Left hindlimb (tissue), 1 donor: ENCODE measurements around the gene AEBP2.
"Not testable (repeated sequence)": the region's sequence is repeated elsewhere in the genome, so short reads cannot be mapped to it uniquely, and the experiment has no call there.

Source experiments
- DNase-seq: peaks from one replicate; pipeline ENCODE4 v3.0.0-alpha.2; 2018

The AEBP2 gene

DNA sequence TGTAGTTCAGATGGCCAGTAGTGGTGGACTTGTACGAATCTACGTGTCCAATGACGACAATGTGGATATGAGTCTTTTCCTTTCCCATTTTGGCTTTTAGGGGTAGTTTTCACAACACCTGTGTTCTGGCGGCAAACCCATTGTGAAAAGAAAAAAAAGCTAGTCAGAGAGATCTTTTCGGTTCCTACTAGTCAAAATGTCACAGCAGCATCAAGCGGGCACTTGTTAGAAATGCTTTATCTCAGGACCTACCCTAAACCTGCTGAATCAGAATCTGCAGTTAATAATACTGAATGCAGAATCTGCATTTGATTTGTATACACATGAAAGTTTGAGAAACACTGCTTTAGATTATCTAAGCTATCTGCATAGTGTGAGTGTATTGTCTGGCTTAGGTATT, 18.3 kb downstream of the AEBP2 start:
- DNase-seq = no peak

DNA sequence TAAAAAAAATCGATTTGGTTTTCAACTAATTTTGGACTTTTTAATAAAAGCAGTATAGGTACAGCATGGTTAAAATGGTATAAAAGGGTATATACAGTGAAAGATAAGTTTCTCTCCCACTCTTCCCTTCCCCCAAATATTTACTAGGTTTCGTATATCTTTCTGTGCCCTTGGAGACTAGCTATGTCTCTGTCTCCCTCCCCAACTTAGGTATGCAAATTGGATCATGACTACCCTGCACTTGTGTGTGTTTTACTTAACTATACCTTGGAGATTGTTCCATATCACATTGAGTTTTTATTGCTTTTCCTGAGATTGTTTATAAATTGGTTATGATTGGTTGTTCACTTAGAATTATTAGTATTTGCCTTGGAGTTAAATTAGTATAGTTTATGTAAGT, 19.4 kb downstream of the AEBP2 start:
- no peak for DNase-seq

DNA sequence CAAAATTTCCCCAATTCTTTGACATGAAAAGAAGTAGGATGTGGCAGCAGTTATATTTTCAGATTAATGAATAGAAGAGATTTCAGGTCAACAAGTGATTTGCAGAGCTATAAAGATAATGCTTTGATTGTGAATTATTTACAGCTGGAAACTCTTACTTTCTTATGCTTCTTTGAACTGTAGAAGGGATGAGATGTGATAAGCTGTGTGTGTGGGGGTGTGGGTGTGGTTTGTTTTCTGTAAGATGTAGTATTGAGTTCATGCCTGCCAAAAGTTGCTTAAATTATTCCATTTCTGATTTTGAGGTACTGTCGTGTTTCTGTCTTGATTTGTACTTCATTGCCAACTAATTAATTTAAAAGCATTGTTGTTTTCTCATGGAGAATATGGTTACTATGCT, 22.7 kb downstream of the AEBP2 start:
- no peak for DNase-seq

DNA sequence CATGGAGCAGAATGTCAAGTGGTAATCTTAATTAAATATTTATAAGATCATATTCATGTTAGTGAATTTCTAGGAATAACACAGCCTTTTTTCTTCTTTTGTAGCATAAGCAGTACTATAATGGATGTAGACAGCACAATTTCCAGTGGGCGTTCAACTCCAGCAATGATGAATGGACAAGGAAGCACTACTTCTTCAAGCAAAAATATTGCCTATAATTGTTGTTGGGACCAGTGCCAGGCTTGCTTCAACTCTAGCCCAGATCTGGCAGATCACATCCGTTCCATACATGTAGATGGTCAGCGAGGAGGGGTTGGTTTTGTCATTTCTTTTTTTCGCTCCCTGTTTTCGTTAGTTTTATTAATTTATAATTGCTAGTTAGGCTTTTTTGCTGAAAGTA, 23.1 kb downstream of the AEBP2 start:
- DNase-seq = no peak

DNA sequence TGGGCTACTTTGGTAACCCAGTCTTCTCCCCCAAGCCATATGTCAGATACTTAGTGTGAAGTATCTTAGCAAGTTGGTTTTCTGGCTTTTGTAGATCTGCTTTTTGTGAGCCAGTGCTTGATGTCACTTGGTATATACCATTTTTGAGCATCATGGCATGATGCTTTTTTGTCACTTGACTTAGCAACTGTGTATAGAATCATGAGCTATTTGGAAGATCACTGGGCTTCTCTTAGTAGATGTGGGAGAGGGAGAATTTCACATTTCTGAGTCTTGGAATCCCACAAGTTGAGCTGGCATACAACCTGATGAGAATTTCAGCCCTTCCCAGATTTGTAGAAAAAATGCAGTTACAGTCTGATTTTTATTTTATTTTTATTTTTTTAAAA, 24.9 kb downstream of the AEBP2 start:
- no peak for DNase-seq

DNA sequence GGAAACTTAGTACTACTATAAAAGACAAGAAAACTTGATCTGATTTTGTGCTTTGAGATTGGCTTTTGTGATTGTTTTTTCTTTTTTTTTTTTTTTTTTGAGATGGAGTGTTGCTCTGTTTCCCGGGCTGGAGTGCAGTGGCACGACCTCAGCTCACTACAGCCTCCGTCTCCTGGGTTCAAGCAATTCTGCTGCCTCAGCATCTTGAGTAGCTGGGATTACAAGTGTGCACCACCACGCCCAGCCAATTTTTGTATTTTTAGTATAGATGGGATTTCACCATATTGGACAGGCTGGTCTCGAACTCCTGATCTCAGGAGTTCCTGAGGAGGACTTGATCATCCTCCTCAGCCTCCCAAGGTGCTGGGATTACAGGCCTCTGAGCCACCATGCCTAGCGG, 26.4 kb downstream of the AEBP2 start:
- DNase-seq = no peak

DNA sequence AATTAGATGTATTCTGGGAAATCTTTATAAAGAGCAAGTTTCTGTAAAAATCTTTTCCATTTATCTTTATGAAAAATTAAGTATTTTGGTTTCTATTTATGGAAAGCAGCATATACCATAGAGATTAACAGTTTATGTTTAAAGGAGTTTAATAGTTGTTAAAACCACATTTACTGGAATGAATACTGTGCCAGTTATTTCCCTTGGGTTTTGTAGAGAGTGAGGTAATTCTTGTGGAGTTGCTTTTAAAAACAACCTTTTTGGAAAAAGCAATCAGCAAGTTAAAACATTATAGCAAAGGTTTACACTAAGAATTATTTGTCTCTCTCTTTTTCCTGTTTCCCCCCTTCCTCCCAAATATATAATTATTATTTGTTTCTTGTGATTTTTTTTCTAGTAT, 34.9 kb downstream of the AEBP2 start:
- no peak for DNase-seq

DNA sequence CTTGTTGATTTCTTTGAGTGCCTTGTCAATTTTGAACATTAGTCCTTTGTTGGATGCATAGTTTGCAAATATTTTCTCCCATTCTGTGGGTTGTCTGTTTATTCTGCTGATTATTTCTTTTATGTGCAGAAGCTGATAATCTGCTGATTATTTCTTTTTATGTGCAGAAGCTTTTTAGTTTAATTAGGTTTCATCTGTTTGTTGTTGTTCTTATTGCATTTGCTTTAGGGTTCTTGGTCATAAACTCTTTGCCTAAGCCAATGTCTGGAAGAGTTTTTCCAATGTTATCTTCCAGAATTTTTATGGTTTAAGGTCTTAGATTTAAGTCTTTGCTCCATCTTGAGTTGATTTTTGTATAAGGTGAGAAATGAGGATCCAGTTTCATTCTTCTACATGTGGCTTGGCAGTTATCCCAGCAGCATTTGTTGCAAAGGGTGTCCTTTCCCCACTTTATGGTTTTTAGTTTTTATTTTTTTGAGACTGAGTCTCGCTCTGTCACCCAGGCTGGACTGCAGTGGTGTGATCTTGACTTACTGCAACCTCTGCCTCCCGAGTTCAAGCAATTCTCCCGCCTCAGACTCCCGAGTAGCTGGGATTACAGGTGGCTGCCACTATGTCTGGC, 36.7 kb downstream of the AEBP2 start:
- DNase-seq = not testable (repeated sequence)

DNA sequence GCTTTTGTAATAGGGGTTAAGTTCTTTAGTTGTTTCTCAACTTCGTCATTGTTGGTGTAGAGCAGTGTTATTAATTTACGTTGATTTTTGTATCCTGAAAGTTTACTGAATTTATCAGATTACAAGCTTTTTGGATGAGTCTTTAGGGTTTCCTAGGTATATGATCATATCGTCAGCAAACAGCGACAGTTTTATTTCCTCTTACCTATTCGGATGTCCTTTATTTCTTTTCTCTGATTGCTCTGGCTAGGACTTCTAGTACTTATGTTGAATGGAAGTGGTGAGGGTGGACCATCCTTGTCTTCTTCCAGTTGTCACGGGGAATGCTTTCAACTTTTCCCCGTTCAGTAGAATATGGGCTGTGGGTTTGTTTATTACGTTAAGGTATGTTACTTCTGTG, 37.8 kb downstream of the AEBP2 start:
- no peak for DNase-seq

DNA sequence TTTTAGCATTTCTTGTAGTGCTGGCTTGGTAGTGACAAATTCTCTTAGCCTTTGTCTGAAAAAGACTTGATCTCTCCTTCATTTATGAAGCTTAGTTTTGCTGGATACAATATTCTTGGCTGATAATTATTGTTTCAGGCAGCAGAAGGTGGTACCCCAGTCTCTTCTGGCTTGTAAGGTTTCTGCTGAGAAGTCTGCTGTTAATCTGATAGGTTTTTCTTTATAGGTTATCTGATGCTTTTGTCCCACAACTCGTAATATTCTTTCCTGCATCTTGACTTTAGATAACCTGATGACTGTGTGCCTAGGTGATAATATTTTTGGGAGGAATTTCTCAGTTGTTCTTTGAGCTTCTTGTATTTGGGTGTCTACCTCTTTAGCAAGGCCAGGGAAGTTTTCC, 41.2 kb downstream of the AEBP2 start:
- DNase-seq = no peak

DNA sequence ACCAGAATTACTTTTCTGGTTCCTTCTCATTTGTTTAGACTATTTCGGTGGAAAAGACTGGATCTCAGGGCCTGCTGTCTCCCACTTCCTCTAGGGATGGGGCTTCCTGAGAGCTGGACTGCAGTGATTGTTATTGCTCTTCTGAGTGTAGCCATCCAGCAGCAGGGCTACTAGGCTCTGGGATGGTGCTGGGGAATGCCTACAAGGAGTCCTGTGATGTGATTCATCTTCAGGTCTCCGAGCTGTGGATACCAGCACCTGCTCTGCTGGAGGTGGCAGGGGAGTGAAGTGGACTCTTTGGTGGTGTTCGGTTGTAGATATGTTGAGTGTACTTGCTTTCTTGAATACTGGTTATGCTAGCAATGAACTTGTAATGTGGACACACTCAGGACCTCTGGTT, 42.7 kb downstream of the AEBP2 start:
- DNase-seq = no peak

DNA sequence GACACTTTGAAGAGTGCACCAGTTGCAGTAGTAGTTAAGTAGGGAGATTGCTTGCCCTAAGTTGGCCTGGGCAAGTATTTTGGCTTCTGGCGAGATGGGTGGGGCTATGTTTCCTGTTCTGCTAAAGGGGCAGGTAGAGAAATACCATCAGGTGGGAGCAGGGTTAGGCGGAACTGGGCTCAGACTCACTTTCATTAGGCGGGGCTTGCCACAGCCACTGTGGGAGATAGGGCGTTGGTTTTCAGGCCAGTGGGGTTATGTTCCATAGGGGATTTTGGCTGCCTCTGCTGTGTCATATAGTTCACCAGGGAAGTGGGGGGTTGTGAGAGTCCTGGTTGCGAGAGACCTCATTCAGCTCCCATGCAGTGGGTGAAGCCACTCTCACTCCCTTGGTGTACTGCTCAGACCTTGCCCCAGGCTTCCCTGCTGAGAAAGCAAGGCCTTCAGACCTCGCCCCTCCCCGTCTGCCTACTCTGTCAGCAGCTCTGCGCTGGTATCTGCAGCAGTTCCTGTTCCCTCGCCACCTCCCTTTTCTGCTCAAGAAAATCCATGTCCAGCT, 43.3 kb downstream of the AEBP2 start:
- DNase-seq = no peak

DNA sequence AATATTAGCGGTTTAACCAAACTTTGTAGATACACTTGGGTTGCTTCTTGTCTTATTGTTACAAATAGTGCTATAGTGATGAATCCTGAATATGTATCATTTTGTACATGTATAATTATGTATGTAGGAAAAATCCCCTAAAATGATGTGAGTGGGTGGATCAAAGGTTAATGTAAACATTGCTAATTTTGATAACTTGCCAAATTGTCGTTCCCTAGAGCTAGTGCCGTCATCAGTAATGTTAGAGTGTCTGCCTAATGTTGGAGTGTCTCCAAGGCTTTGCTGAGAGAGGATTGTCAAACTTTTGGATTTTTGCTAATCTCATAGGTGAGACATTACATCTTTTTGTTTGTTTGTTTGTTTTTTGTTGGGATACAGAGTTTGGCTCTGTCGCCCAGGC, 44.4 kb downstream of the AEBP2 start:
- no peak for DNase-seq

DNA sequence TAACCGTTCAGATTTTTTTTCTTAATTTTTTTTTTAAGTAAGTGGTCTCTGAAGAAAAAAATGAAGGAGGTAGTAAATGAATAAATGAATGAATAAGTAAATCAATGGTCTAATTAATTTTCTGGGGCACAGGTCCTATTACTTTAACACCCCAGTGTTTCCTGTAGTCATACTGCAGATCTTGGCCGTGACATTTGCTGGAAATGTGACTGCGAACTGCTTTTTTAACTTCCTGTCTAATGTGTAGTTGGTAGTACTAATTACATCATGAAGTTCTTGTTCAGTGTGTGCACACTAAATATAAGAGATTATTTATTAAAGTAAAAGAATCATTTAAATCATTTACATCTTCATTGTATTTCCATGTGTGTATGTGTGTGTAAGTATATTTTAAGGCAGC, 45.4 kb downstream of the AEBP2 start:
- DNase-seq = no peak

DNA sequence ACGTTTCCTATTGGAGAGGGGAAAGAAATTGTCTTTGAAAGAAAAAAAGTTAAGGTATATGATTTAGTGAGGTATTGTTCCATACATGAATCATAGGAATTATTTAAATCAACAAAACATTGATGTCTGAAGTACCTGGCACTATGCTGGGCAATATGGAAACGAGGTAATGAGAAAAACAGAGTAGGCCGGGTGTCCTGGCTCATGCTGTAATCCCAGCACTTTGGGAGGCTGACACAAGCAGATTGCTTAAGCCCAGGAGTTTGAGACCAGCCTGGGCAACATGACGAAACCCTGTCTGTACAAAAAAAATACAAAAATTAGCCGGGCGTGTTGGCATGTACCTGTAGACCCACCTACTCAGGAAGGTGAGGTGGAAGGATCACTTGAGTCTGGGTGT, 45.9 kb downstream of the AEBP2 start:
- no peak for DNase-seq

DNA sequence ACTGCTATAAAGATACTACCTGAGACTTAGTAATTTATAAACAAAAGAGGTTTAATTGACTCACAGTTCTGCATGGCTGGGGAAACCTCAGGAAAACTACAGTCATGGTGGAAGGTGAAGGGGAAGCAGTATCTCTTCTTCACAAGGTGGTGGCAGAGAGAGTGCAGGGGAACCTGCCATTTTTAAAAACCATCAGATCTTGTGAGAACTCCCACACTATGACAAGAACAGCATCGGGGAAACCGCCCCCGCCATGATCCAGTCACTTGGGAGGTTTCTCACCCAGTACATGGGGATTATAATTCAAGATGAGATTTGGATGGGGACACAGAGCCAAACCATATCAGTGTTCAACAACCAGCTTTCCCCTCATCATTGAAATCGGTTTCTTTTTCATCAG, 49.9 kb downstream of the AEBP2 start:
- no peak for DNase-seq

DNA sequence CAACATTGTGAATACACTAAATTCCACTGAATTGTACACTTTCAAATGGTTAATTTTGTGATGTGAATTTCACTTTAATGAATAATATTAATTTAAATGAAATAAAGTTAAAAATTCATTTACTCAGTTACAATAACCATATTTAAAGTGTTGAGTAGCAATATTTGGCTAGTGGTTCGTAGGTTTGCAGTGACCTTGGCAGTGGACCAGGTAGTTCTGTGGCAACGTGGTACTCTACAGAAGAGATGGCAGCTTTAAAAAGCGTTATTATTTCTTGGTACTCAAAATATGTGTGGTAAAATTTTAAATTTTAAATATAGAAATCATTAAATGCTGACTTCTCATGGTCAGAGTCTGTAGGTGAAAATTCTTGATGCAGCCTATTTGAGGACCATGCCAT, 51.6 kb downstream of the AEBP2 start:
- DNase-seq = no peak

DNA sequence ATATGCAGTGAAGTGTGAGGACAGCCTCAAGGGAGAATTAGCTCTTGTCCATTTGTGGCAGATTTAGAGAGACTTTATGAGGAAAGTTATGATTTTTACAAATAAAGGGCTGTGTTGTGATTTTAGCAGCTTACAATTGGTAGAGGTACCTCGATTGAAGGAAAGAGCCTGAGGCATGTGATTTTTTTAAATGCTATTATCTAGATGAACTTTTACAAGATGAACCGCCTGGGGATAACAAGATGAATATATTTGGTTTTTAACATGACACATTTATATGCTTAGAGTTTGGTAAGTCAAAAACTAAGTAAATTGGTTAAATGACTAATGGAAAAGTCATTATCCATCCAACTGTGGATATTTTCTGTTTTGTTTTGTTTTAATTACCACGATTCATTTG, 52.6 kb downstream of the AEBP2 start:
- no peak for DNase-seq

DNA sequence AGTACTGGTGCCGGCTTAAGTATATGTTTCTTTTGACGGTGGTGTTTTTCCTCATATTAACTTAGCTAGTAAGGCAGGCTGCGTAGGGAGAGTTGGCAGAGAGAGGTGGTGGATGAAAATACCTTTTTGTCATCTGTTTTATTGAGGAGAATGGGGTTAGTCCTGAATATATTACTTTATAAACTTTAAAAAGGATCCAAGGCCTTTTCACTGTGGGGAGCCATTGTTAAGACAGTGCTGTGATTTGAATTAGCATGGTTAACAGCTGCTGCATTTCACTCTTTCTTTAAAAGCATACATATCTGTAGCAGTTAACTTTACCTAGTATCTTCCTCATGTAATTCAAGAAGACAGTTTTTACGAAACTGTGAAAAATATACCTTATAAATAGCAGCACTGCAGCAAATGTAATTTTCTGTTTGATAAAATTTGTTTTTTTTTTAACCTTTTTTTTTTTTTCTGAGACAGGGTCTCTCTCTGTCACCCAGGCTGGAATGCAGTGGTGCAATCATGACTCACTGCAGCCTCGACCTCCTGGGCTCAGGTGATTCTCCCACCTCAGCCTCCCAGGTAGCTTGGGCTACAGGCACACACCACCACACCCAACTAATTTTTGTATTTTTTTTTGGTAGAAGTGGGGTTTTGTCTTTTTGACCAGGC, 57.1 kb downstream of the AEBP2 start:
- no peak for DNase-seq

DNA sequence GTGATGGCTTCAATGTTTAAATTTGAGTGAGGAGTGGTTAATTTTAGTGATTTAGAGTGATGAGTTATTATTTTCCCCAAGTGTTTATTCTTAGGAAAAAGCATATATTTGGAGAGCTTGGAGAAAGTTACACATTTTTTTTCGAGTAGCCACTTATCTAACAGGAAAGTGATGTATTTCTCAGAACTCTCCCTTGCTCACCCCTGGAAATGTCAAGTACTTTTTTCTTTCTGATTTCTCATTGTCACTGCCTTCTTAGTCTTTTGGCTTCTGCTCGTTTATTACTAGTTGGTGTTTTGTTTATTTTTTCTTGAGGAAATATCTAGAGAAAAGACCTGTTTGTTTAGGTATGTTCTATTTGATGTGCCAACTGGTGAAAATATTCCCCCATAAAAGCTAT, 58.8 kb downstream of the AEBP2 start:
- DNase-seq = no peak

DNA sequence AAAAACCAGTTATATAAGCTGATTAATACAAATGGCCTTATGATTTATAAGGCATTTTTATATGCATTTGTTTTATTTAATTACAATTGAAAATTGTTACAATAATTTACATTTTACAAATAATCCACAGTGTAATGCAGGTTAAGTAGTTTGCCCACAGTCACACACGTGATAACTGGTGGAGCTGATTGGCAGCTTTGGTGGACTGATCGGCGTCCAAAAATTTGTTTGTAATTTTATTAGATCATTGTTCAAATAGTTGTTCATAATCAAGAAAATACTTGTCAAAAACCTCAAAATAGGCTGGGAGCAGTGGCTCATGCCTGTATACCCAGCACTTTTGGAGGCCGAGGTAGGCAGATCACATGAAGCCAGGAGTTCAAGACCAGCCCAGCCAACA, 59.7 kb downstream of the AEBP2 start:
- DNase-seq = no peak

DNA sequence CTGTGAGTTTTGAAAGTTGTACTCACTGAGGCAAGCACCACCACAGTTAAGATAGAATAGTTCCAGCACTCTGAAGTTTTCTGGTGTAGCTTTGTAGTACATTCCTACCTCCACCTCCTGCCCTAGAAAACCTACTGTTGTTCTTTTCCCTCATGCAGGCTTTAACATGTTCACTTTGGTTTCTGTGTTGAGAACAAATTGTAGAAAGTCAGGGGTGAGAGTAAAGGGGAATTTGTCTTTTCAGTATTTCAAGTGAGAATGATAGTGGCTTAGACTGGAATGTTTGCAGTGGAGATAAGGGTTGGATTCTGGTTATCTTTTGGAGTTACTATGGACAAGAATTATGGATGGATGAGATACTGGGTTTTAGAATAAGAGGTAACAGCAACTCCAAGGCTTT, 67.2 kb downstream of the AEBP2 start:
- DNase-seq = no peak

DNA sequence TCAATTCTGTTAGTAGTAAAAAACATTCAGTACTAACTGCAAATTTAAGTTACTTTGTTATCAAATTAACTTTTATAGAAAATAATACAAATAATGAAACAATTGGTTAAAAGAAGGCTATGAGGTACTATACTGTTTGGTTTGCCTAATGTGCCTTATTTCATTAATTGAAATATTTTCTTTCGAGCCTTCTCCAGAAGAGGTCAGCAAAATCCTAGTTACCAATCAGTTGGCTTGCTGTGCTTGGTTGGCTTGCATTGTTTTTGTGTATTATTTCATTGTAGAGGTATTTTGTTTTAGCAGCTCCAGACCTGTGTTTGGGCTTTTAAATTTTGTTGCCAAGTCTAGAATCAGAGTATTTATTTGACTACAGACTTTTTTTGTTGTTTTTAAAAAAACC, 68.5 kb downstream of the AEBP2 start:
- no peak for DNase-seq

DNA sequence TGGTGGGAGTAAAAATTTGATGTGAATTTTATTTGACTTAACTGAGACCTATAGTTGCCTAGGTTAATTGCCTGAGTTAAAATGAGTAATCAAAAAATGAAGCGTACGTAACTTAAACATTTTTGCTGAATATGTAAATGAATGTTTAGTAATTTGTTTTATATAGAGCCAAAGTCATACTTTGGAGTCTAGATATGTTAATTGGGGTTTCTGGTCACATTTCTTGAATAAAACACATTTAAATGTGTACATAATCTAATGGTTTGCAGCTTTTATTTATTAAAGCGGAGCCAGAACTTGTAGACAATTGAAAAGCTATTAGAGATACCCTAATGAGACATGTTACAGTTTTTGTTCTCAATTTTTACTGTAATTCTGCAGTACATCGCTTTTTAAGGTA, 71.2 kb downstream of the AEBP2 start:
- no peak for DNase-seq

DNA sequence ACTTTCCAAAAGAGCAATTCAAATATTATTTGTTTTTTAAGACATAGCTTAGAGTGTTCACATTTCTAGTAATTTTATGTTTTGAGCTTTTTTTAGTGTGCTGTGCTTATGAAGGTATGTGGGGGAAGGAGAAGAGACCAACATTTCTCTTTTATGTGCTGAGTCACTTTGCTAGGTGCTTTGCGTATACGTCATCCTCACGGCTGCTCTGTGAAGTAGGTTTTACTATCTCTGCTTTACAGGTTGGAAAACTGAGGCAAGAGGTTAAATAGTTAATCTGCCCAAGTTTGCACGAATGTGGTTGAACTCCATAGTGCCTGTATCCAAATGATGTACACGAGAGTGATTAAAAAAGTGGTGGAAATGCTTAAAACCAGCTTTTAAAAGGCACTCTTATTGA, 75.9 kb downstream of the AEBP2 start:
- no peak for DNase-seq
